Measurements from ENCODE around the gene CAMSAP3.
A peak's percentile ranks its signal among the peaks of the same experiment; 100 is the strongest.

CAMSAP3 gene

DNA sequence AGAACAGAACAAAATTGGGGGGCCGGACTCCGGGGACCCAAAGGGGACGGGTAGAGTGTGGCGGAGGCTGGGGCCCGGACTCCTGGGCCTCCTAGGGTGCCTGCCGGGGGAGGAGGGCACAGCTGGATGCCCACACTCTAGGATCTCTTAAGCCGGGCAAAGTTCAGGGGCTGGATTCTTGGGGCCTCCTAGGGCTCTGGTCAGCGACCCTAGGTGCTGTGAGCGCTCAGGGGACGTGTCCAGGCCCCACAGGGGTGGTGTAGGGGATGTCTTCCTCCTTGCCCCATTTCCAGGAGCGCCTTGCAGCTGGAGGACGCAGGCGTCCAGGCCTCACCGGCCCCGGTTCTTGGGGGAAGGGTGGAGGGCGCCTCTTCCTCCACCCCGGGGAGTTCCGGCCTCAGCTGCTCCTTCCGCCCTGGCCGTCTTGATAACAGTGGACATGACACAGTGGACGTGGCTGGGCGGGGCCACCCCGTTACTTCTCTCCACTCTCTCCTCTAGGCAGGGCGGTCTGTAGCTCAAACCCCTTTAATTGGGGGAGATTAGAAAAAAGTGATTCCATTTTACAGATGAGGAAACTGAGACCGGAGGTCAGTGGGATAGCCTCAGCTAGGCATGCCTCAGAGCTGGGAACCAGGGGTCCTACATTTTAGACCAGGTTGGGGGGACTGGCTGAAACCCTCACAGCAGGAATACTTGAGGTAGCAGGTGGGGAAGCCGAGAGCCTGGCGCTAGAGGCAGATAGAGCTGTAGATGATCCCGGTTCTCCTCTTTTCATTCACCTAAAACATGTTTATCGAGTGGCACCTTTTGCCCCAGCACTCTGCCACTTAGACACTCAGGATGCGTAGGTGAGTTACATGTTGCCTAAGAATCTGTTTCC is 42.0 kb downstream of the CAMSAP3 start:
- H2AFZ ChIP-seq, result peak overlapping the region; percentile 73
- H3K9ac ChIP-seq, result no peak overlapping the region
- no peaks in the 10 kb centered on the region for H3K79me2 ChIP-seq
- H3K4me2 ChIP-seq (ENCODE audit: low read length), result peak overlapping the region; percentile 58
- H3K27me3 ChIP-seq (ENCODE audit: control insufficient read depth, insufficient read depth, low read length), result no peaks in the 10 kb centered on the region
- TF ChIP-seq, protein P1, sequence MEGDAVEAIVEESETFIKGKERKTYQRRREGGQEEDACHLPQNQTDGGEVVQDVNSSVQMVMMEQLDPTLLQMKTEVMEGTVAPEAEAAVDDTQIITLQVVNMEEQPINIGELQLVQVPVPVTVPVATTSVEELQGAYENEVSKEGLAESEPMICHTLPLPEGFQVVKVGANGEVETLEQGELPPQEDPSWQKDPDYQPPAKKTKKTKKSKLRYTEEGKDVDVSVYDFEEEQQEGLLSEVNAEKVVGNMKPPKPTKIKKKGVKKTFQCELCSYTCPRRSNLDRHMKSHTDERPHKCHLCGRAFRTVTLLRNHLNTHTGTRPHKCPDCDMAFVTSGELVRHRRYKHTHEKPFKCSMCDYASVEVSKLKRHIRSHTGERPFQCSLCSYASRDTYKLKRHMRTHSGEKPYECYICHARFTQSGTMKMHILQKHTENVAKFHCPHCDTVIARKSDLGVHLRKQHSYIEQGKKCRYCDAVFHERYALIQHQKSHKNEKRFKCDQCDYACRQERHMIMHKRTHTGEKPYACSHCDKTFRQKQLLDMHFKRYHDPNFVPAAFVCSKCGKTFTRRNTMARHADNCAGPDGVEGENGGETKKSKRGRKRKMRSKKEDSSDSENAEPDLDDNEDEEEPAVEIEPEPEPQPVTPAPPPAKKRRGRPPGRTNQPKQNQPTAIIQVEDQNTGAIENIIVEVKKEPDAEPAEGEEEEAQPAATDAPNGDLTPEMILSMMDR (IDR thresholded peaks at IDR 0.05), result no peak
- H3K9me3 ChIP-seq (ENCODE audit: control insufficient read depth, low read length), result no peaks in the 10 kb centered on the region
- no peaks in the 10 kb centered on the region for H3K36me3 ChIP-seq (ENCODE audit: control insufficient read depth, insufficient read depth, low read length)
- peak overlapping the region; percentile 66 for H3K4me3 ChIP-seq (ENCODE audit: low read depth, low read length)
- no peaks in the 10 kb centered on the region for H3K4me1 ChIP-seq
- H3K27ac ChIP-seq, result peak overlapping the region; percentile 57

DNA sequence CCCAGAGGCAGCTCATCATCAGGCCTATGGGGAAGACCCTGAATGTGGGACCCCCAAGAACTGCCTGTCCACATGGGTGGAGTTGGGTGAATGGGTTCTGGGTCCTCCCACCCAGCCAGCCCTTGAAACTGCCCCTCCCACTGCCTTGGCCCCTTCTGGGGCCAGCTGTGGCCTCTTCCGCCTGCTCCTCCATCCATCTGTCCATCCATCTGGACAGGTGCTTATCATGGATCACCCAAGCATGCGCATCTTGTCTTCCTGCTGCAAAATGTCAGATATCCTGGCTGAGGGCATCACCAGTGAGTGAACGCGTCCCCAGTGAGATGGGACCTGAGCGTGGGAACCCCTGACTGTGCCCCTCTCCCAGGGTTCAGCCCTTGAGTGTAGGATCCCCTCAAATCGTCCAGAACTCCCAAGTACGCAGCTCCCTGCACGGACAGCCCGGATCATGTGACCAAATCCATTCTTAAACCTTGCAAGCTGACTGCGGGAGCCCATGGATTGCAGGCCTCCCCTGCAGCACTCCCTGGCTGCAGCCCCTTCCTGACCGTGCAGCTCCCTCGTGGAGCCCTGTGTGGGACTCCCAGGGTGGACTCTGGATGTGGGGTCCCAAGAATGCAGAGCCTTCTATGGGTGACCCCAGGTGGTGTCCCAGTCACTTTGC is 43.3 kb downstream of the CAMSAP3 start:
- Histone ChIP-seq H3K27ac (no peak overlapping the region), H3K9me3 (ENCODE audit: control insufficient read depth, low read length) (no peaks in the 10 kb centered on the region), H3K36me3 (ENCODE audit: control insufficient read depth, insufficient read depth, low read length) (no peaks in the 10 kb centered on the region), H3K4me3 (ENCODE audit: low read depth, low read length) (no peak overlapping the region), H3K27me3 (ENCODE audit: control insufficient read depth, insufficient read depth, low read length) (no peaks in the 10 kb centered on the region), H3K4me1 (no peaks in the 10 kb centered on the region), H2AFZ (no peak overlapping the region), H3K9ac (no peak overlapping the region), H3K79me2 (no peaks in the 10 kb centered on the region), H3K4me2 (ENCODE audit: low read length) (no peak overlapping the region)
- TF ChIP-seq, protein P1 (IDR thresholded peaks at IDR 0.05), result no peak

DNA sequence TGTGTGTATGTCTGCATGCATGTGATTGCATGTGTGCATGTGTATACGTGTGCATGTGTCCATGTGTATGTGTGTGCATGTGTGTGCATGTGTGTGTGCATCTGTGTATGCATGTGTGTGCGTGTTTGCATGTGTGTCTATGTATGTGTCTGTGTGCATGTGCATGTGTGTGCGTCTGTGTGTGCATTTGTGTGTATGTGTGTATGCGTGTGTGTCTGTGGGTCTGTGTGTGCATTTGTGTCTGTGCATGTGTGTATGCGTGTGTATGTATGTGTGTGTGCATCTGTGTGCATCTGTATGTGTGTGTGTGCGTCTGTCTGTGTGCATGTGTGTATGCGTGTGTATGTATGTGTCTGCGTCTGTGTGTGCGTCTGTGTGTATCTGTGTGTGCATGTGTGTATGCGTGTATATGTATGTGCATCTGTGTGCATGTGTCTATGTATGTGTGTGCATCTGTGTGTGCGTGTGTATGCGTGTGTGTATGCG is 44.2 kb downstream of the CAMSAP3 start:
- no peak overlapping the region for H3K9ac ChIP-seq
- H3K27me3 ChIP-seq (ENCODE audit: control insufficient read depth, insufficient read depth, low read length), result no peaks in the 10 kb centered on the region
- H3K4me3 ChIP-seq (ENCODE audit: low read depth, low read length), result no peak overlapping the region
- H3K27ac ChIP-seq, result no peak overlapping the region
- no peak overlapping the region for H3K4me2 ChIP-seq (ENCODE audit: low read length)
- H3K9me3 ChIP-seq (ENCODE audit: control insufficient read depth, low read length), result no peaks in the 10 kb centered on the region
- H3K79me2 ChIP-seq, result no peaks in the 10 kb centered on the region
- no peaks in the 10 kb centered on the region for H3K36me3 ChIP-seq (ENCODE audit: control insufficient read depth, insufficient read depth, low read length)
- no peaks in the 10 kb centered on the region for H3K4me1 ChIP-seq
- TF ChIP-seq, protein P1 (IDR thresholded peaks at IDR 0.05), result no peak
- no peak overlapping the region for H2AFZ ChIP-seq

DNA sequence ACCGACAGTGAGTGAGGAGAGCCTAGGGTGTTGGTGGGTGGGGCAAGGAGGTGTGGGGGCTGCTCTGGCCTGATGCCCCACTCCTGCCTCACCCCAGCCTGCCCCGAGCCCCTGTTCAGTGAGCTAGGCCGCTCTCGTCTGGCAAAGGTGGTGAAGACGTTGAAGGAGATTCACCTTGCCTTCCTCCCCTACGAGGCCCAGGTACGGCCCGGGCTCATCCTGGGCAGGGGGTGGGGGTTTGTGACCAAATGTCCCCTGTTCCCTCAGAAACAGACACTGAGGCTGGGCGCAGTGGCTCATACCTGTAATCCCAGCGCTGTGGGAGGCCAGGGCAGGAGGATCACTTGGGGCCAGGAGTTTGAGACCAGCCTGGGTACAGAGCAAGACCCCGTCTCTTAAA is 45.1 kb downstream of the CAMSAP3 start:
- H3K4me3 ChIP-seq (ENCODE audit: low read depth, low read length), result no peak overlapping the region
- no peak overlapping the region for H3K4me2 ChIP-seq (ENCODE audit: low read length)
- no peak overlapping the region for H3K27ac ChIP-seq
- no peak overlapping the region for H3K9ac ChIP-seq
- TF ChIP-seq, protein P1 (IDR thresholded peaks at IDR 0.05), result no peak
- H3K27me3 ChIP-seq (ENCODE audit: control insufficient read depth, insufficient read depth, low read length), result no peaks in the 10 kb centered on the region
- no peak overlapping the region for H2AFZ ChIP-seq
- no peaks in the 10 kb centered on the region for H3K36me3 ChIP-seq (ENCODE audit: control insufficient read depth, insufficient read depth, low read length)
- H3K4me1 ChIP-seq, result no peaks in the 10 kb centered on the region
- H3K79me2 ChIP-seq, result no peaks in the 10 kb centered on the region
- no peaks in the 10 kb centered on the region for H3K9me3 ChIP-seq (ENCODE audit: control insufficient read depth, low read length)
